ENCODE data around the gene BACE2.

GRCh38 chr21:41315726-41316125 lies 147.8 kb downstream of the BACE2 start:
- TF ChIP-seq EZH2 (IDR thresholded peaks at IDR 0.05; ENCODE audit: borderline replicate concordance, insufficient read depth, low read depth, low read length, poor library complexity, severe bottlenecking) (no peak), CTCF (IDR thresholded peaks at IDR 0.05) (no peak)
